WI38 (cell line): ENCODE data around the gene CDH23.

Experiments
- H3K4me3 ChIP-seq: 2 replicates; pipeline ENCODE4 v1.5.1; 2011; ENCODE audit warnings: low read depth, mild to moderate bottlenecking, control low read depth, low read length
- TF ChIP-seq, protein P1 (sequence below): IDR thresholded peaks from 2 replicates; pipeline ENCODE4 v1.5.1; 2012; ENCODE audit warnings: low read depth, mild to moderate bottlenecking, control low read depth, low read length

CDH23 gene

DNA sequence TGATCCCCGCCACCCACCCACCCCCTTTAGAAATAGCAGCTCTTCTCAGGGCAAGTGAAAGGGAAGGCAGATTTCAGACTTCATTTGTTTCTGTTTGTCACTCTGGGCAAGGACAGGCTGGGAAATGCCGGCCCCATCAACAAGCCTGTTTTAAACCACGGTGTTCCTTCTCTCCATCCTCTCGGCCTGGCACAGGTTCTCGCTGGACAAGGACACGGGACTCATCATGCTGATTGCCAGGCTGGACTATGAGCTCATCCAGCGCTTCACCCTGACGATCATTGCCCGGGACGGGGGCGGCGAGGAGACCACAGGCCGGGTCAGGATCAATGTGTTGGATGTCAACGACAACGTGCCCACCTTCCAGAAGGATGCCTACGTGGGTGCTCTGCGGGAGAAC is 280.5 kb downstream of the CDH23 start:
- TF ChIP-seq, protein P1, sequence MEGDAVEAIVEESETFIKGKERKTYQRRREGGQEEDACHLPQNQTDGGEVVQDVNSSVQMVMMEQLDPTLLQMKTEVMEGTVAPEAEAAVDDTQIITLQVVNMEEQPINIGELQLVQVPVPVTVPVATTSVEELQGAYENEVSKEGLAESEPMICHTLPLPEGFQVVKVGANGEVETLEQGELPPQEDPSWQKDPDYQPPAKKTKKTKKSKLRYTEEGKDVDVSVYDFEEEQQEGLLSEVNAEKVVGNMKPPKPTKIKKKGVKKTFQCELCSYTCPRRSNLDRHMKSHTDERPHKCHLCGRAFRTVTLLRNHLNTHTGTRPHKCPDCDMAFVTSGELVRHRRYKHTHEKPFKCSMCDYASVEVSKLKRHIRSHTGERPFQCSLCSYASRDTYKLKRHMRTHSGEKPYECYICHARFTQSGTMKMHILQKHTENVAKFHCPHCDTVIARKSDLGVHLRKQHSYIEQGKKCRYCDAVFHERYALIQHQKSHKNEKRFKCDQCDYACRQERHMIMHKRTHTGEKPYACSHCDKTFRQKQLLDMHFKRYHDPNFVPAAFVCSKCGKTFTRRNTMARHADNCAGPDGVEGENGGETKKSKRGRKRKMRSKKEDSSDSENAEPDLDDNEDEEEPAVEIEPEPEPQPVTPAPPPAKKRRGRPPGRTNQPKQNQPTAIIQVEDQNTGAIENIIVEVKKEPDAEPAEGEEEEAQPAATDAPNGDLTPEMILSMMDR = no peak
- no peak overlapping the region for H3K4me3 ChIP-seq

DNA sequence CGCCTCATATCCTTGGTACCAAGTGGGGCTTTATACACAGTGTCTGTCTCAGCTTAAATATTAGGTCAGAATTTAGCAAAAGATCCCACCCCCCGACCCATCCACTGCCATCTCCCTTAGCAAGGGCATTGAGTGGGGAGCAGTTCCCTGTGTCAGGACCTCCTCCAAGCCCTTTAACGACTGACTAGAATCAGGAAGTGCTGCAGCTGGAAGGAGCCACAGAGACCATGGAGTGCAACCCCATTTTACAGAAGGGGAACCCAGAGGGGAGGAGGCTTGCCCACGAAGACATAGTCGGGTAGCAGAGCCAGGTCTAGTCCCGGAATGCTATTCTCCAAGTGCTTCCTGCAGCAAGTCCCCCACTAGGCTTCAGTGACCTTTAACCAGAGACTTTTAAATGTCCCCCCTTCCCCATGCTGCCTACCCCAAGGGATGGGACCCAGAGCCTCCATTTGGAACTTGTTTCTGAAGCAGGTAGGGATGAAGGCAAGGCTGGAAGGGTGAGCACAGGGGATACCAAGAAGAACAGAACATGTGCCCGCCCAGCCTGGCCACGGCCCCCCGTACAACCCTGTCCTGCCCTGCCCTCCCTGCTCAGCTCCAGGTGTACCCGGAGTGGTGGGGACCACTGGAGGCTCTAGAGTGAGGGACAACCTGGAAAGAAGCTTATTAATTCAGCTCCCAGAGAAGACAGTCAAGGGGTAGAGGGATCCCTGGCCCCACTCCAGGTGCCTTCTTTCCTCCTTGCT is 281.5 kb downstream of the CDH23 start:
- TF ChIP-seq, protein P1 = no peak
- H3K4me3 ChIP-seq = no peak overlapping the region

DNA sequence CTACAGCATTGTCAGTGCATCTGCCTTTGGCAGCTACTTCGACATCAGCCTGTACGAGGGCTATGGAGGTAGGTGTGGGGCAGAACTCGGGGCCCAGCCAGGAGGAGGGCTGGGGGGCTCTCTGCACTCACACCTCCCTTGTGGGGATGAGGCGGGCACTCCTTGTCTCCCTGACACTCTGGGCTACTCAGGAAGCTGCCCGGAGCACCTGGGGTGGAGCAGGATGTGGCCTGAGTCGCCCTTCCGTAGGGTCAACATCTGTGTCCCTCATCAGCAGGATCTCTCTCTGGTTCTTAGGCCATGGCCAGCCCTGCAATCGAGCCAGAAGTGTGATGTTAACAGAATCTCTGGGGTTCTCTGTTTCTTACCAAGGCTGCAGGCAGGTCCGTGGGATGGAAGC is 282.7 kb downstream of the CDH23 start:
- no peak overlapping the region for H3K4me3 ChIP-seq

GRCh38 chr10:71681977-71682376 is 285.3 kb downstream of the CDH23 start:
- TF ChIP-seq, protein P1 = no peak
- H3K4me3 ChIP-seq = no peak overlapping the region

More for the DNA sequence above, 282.7 kb downstream of the CDH23 start:
- TF ChIP-seq, protein P1 = no peak

DNA sequence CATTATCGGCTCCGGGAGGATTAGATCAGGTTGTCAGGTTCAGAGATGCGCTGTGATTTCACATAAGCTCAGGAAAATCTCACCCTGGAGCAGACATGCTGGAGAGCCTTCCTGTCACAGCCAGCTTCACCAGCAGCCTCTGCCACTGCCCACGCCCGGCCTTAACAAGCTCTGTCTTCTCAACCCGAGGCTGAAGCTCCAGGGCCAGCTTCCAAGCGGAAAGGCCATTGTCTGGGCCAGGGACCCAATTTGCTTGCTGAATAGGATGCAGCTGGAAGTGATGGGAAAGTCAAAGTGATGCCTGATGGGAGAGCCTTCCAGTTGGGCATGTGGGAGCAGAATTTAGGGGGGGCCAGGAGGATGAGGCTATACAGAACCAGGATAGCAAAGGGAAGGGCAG is 286.6 kb downstream of the CDH23 start:
- TF ChIP-seq, protein P1 = no peak
- no peak overlapping the region for H3K4me3 ChIP-seq

DNA sequence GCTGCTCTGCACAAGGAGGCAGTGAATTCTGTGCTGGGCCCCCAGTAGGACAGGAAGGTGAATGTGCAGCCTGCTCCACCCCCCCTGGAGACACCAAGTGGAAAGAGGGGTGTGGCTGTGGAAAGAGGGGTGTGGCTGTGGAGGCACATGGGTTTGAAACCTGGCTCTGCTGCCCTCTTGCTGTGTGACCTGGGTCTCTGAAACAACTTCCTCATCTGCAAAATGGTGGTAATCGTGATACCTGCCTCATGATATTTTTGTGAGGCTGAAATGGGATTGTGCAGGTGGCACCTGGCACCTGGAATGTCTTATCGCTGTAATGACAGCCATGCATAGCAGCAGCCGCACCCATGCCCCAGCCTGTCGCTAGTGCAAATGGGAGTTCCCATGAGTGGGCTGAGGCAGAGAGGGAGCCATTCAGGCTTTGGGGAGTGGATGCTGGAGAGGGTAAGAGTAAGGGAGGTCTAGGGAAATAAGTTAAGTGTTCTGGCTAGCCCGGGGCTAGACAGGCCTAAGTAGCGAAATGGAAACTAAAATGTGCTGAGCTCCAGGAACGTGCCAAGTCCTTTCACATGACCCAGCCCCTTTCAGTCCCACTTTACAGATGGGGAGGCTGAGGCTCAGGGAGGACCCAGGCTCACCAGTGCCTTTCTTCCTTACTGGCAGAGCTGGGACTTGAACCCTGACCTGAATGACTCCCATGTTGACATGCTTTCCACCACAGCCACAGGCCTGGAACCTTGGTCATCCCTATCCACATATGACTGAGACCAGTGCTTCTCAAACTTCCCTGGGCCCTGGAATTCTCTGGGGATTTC is 287.8 kb downstream of the CDH23 start:
- TF ChIP-seq, protein P1 = no peak
- H3K4me3 ChIP-seq = no peak overlapping the region

GRCh38 chr10:71685554-71686232 is 289.0 kb downstream of the CDH23 start:
- H3K4me3 ChIP-seq = no peak overlapping the region
- TF ChIP-seq, protein P1 = no peak
